Sciatic nerve (tissue), 2 donors: ENCODE results near the gene PSMA1. TPM values are rescaled to one million over a fixed set of nuclear protein-coding genes. Genes with fewer than 3 reads are reported as not detected.
"Not testable (repeated sequence)": the region's sequence is repeated elsewhere in the genome, so short reads cannot be mapped to it uniquely, and the experiment has no call there.

ENCODE experiments used
- ATAC-seq: fragments of 200-7000 bp; cut with Tn5 transposase; one replicate; pipeline ENCODE4 v1.9.1; 2020; ENCODE audit warnings: mild to moderate bottlenecking, moderate library complexity
- DNase-seq: peaks from one replicate; pipeline ENCODE4 v3.0.0-alpha.2; 2020; ENCODE audit warnings: low spot score
- intact Hi-C: fragments of 100-400 bp; cut with DNase I; formaldehyde crosslinking; loops from one replicate; pipeline ENCODE4 v1.14.2; 2022
- total RNA-seq: library from RNA; stranded (reverse); fragmentation: NEBNext Ultra II Directional; extraction: Animal tissue kit (Norgen Biotek cat#: 25700); gene quantifications from one replicate; pipeline ENCODE4 v1.2.1, GENCODE V29; 2021
- donor health status: DM: no; HTN: no; CAD: no.
- donor health status: DM: no; HTN: no; CAD: no.

Gene PSMA1
- 100 TPM for total RNA-seq

DNA sequence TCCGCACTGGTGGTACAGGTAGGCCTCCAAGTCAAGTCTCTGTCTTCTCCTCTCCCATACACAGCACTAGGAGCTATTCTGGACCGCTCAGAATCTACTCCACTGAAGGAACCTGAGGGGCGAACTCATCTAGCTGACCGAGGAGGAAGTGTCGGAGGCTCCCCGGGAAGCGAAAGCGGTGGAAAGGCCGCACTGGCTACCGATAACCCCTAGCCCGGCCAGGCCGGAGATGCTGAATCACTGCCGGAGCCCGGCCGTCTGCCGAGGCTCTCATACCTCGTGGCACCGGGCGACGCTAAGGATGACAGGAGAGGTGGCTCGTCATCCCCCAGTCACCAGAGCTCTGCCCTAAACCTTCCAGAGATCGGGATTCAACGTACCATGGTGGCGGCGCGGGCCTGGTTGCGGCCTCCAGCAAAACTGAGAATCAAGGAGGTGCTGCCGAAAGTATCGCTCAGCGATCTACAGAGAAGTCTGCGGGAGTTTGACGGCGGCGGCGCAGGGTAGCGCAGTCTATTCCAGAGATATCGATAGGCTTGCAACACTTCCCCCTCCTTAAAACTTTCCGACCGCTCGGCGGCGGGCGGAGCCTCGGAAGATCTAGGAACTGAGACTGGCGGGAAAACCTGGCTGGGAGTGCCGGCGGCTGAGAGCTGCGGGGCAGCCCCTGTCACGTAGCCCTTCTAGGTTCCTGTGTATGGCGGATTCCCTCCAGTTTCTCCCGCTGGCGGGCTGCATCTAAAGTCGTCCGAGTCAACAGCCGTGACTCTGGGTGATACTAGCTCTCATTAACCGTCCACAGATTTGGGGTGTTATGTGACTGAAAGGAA is at the start of gene PSMA1:
Gene PSMA1, minus strand, starts transcription at position 470 of the 830 bp plus-strand sequence. Its CDS starts 87 bp downstream, at position 383.
- peak; percentile 99 for ATAC-seq
- intact Hi-C loops, result no loop called here

DNA sequence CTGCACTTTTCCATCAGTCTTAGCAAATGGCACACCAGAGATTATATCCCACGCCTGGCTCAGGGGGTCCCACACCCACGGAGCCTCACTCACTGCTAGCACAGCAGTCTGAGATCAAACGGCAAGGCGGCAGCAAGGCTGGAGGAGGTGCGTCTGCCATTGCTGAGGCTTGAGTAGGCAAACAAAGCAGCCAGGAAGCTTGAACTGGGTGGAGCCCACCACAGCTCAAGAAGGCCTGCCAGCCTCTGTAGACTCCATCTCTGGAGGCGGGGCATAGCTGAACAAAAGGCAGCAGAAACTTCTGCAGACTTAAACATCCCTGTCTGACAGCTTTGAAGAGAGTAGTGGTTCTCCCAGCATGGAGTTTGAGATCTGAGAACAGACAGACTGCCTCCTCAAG is 49.3 kb upstream of the PSMA1 start:
- ATAC-seq, intact Hi-C loops, DNase-seq: not testable (repeated sequence)

More for the DNA sequence above, at the start of gene PSMA1:
- DNase-seq, result peak; percentile 95

DNA sequence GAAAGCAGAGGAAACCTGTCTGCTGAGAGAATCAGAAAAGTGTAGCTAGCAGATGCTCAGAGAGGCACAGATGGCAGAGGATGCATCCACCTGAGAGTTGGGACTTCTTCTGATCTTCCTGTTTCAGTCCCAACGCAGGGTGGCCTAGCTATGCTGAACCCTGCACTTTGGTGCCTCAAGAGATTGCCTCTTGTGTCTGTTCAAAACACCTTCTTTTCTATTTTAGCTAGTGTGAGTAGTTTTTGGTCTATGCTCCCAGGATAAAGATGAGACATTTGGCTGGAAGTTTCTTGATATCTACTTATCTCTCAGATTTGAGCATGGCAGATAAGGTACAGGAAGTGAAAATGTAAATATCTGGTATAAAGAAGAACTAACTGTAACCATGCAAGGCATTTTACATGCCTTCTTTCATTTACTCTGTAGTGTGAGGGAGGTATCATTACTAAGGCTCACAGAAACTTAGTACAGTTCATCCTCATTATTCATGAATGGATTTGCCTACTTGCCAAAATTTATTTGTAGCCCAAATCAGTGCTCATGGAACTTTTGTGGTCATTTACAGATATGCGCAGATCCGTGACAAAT is 47.0 kb upstream of the PSMA1 start:
- intact Hi-C loops, result no loop called here
- ATAC-seq (no peak), DNase-seq (no peak)

DNA sequence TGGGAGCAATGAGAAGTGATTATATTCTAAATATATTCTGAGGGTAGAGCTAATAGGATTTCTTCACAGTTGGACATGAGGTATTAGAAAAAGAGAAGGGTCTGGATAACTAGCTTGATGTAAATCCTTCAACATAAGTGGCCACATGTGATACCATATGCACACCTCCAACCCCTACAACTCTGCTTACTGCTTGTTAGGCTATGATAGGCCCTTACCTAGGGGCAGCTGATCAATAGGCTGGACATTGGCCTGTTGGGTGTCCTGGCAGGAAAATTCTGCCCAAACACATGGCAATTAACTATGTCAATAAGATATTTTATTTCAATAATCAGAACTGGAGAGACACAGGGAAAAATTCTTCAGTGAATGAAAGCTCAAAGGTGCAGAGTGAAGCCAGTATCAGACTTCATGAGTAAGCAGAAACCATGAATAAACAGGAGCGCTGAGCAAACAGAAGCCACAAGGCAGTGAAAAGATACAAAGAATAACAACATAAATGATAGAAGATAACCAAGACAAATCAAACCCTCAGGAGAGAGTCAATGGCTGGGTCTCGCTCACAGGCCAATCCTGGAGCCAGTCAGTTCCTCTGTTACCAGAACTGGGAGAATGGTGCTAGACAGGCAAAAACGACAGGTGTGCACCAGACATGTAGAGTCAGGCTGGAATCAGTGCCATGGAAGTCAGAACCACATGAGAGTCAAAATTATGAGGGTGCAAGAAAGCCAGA is 46.3 kb upstream of the PSMA1 start:
- ATAC-seq (no peak), DNase-seq (no peak)
- intact Hi-C loops, result no loop called here

DNA sequence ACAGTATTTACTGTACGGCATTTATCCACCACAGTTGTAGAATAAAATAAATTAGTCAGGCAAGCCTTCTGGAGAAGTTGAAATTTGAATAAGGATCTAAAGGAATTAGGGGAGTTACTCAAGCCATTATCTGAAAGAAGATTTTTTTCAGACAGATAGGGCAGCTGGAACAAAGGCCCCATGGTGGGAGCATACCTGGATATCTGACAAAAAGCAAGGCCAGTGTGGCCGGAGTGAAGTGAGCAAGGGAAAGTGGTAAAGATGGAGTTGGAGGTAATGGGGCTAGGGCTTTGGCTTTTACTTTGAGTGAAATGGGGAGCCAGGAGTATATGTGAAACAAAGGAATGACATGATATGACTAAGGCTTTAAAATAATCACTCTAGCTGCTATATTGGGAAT is 45.7 kb upstream of the PSMA1 start:
- ATAC-seq (no peak), DNase-seq (no peak)
- intact Hi-C loops, result no loop called here

DNA sequence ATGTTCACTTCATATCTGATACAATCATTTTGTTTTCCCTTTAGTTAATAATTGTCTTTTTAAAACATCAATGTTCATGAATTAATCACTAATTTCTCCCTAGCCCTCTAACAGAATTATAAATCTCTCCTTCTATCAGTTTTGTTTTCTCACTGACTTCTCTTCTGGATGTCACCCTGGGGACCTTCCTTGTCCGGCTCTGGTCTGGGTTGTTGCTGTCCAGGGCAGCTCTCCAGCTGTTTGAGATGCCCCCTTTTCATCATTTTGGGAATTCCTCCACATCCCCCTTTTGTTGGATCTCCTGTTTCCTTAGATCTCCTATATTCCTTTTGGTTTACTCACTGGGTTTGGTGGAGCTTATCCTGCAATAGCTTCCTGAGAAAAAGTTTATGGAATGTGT is 35.6 kb upstream of the PSMA1 start:
- intact Hi-C loops, result no loop called here
- ATAC-seq (no peak), DNase-seq (no peak)

DNA sequence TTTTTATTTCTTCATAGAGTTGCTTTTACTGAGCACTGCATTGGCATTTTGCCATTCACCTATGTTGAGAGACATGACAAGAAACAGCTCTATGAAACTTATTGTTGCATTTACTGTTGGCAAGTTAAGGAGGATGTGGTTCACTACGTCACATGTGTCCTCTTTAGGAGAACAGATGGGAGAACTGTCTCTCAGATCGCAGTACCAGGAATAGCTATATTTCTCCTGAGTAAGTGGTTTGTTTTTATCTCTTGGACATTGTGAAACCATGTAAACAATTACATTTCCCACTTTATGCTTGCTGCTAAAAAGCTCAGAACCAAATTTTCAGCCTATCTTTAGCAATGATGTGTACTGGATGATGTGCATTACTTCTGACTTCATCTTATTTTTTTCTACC is 34.8 kb upstream of the PSMA1 start:
- intact Hi-C loops, result no loop called here
- ATAC-seq (peak; percentile 86), DNase-seq (no peak)

DNA sequence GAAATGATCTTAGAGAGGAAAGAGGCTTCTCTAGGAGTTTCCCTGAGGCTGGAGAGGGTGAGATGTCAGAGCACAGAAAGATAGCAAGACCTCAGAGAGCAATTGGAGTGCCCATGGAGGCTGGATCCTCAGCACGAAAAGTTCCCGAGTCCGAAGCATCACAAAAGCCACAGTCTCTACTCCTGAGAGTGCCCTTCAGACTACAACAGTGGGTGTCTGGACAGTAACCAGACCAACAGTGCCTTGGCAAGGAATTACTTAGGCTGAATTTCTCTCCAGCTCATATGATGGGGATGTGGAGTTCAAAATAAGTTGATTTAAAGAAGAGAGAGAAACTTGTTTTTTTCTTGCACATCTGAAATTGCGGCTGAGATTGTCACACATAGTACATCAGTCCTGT is 31.9 kb upstream of the PSMA1 start:
- intact Hi-C loops, result no loop called here

DNA sequence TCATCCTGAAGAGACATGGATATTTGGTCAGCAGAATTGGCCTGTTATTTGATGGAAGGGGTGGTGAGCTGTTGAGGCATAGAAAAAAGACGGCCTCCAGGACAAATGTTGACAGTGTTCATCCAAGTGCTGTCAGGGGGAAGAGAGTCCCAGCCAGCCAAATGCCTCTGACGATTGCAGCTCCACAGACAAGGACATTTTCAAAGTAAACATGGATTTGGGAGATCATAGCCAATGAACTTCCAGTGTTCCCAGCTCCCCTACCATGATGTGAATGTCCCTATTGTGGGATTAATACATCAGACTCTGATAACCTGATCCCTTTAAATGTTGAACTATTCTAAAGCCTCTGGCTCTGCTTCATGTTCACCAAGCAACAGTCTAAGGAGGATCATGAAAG is 31.2 kb upstream of the PSMA1 start:
- ATAC-seq (no peak), DNase-seq (no peak)
- intact Hi-C loops, result no loop called here

More for the DNA sequence above, 31.9 kb upstream of the PSMA1 start:
- ATAC-seq (no peak), DNase-seq (no peak)

DNA sequence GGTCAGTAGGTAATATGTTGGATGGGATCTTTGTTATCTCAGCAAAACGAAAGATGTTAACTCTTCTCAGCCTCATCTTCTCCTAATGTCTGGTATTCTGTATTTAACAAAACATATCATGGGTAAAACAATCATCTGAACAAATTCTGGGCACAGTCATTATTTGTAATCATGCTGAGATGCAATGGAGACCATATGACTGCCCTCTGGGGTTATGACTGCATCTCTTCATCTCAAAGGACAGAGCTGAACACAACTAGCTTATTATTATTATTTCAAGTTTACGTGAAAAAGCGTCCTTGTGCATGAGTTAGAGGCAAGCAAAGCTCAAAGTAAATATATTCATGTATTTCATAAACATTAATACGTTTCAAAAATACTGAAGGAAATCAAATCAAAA is 29.7 kb upstream of the PSMA1 start:
- no peak for ATAC-seq
- intact Hi-C loops, result no loop called here
- DNase-seq, result no peak

DNA sequence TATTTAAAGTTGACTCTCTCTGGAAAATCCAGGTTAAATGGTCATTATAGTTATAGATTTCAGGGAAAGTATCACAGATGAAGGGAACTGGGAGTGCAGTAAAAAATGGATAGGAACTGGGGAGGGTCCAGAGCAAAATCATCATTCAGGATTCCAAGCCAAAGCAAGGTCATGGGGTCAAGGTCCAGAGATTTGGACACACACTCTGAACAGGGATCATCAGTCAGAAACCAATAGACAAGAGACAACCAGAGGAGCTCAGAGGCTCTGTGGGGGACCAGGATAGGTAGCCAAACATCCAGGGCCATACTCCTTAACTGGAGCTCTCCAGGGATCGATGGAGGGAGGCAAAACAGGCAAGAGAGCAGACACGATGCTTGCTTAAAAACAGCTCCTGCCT is 27.3 kb upstream of the PSMA1 start:
- DNase-seq (no peak), ATAC-seq (no peak)
- intact Hi-C loops, result no loop called here

DNA sequence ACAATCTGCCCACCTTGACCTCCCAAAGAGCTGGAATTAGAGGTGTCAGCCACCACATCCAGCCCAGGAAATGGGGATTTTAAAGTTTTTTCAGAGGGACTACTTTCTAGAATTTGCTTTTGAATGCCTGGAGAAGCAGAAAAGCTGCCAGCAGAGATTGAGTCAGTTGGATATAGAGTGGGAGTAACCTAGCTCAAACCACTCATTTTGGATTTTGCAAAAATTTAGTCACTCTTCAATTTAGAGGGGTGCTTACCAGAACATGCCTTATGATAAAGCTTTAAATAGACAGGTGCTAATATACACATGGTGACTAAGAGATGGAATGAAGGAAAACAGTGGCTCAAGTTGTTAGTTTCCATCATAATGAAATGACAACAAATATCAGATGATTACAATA is 26.5 kb upstream of the PSMA1 start:
- no peak for DNase-seq
- intact Hi-C loops, result no loop called here
- ATAC-seq, result no peak

DNA sequence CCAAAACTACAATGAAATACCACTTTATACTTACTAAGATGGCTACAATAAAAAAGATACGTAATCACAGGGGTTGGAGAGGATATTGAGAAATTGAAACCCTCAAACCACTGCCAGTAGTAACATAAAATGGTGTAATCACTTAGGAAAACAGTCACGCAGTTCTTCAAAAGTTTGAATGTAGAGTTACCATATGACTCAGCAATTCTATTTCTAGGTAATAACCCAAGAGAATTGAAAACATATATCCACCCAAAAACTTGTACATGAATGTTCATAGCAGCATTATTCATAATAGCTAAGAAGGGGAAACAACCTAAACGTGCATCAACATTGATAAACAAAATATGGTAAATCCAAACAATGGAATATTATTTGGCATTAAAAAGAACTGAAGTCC is 24.4 kb upstream of the PSMA1 start:
- intact Hi-C loops, result no loop called here
- no peak for DNase-seq
- no peak for ATAC-seq

DNA sequence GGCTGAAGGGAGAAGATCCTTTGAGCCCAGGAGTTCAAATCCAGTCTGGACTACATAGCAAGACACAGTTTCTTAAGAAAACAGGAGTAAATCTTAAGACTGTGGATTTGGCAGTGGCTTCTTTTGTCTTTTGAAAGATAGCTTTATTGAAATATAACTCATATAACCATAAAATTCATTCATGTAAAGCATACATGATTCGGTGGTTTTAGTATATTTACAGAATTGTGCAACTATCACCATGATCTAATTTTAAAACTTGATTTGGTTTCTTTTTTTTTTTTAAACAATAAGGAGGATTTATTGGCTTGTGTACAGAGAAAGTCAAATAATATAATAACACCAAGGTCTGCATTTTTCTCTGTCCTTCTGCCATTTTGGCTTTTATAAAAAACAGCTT is 23.1 kb upstream of the PSMA1 start:
- no peak for ATAC-seq
- no peak for DNase-seq
- intact Hi-C loops, result no loop called here

DNA sequence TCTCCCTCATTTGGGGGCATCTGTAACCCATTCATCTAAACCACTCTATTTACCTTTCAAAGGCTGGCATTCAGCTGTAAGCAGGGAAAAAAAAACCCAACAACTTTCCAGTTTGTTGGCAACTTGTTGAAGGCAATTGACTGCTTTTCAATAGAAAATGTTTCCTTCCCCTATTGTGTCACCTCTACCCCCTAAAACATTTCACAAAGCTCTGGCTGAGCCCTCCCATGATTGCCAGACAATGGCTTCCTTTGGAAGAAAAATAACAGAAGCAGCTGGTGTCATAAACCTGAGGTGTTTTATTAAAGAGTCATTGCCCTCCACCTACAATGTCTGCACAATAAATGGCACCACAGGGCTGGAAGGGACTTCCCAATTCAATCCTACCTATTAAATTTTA is 22.1 kb upstream of the PSMA1 start:
- intact Hi-C loops, result no loop called here
- no peak for ATAC-seq
- DNase-seq, result no peak

DNA sequence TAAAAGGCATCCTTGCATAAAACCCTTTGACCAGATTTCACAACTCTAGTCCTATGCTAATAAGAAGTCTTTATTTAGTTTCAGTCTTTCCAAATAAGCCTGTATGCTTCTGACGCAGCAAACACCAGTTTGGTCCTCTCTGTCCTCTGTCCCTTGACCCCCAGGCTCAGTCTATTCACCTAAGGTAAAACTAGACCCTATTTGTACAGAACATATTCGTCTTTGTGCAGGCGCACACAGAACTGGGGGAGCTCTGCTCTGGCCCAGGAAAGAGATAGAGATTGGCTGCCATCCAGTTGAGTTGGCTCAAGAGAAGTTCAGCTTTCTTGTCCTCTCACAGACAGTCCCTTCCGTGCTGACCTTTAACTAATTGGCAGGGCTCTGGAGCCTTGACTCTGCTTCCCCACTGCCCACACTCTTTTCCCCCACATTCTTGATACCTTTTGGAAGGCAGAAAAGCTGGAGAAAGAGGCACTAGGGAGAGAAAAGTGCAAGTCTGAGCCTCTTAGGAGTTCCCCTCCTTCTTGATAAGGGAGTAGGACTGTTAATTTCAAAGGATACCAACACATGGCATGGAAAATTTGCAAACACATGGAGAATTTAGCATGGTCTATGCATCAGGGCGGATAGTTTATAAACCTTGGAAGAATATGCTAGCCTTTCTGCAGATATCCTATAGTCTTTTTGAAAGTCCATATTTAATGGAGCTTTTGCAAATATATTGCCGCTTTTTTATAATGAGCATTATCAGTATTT is 21.2 kb upstream of the PSMA1 start:
- DNase-seq (no peak), ATAC-seq (peak; percentile 60)
- intact Hi-C loops, result no loop called here

DNA sequence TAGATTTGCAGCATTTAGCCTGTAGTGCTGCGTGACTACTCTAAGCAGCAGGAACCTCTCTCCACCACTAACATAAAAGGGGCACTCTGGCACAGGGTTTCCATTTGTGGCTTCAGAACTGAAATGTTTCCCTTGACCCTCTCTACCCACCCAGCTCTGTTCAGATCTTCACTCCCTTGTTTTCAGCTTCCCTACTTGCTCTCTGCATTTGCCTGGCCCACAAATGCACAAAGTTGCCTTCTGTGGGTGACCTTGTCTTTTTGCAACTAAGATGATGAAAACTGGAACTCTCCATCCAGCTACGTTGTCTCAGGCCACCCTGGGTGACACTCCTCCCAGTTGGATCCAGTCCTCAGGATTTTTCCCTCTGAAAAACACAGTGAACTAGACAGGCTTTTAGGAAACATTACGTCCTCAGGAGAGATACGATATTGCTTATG is 19.8 kb upstream of the PSMA1 start:
- ATAC-seq (peak; percentile 20), DNase-seq (no peak)
- intact Hi-C loops, result no loop called here

DNA sequence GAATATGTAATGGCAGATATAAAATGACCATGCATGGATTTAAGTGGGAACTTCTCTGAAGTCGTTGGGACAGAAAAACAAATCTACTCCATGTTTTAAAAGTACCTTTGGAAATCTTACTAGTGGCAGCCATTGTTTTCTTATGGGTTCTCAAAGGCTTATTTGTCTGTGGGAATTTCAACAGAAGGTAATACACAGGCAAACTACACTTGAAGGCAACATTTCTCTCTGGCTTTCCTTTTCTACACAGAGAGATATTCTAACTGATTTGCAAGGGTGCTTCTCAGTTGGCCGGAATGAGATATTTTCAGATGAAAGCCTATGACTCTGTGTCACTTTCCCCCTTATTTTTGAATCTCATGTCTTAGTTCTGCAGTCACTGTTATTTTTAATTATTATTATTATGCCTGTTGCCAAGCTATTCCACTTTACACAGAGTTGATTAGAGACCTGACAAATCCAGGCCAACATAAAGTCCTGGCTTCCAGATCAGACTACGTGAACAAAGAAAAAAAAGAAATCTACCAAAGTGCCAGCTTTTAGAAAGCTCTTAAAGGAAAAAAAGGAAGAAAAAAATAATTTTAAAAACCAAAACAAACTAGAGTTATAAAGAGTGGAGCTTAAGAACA is 18.9 kb upstream of the PSMA1 start:
- DNase-seq (no peak), ATAC-seq (no peak)
- intact Hi-C loops, result no loop called here
